Measurements from ENCODE around the gene ABCB6.

Gene ABCB6

GRCh38 chr2:219168932-219169331 lies 49.8 kb downstream of the ABCB6 start:
- no peak for DNase-seq (ENCODE audit: low spot score)

- no peak for DNase-seq (ENCODE audit: low spot score)
Observed at GRCh38 chr2:219168526-219168925, 50.2 kb downstream of the ABCB6 start.

- no peak for DNase-seq (ENCODE audit: low spot score)
Observed at GRCh38 chr2:219167997-219168396, 50.8 kb downstream of the ABCB6 start.

- DNase-seq (ENCODE audit: low spot score) = no peak
Observed at GRCh38 chr2:219165058-219165911, 53.5 kb downstream of the ABCB6 start.

GRCh38 chr2:219163156-219163555 lies 55.6 kb downstream of the ABCB6 start:
- no peak for DNase-seq (ENCODE audit: low spot score)

DNA sequence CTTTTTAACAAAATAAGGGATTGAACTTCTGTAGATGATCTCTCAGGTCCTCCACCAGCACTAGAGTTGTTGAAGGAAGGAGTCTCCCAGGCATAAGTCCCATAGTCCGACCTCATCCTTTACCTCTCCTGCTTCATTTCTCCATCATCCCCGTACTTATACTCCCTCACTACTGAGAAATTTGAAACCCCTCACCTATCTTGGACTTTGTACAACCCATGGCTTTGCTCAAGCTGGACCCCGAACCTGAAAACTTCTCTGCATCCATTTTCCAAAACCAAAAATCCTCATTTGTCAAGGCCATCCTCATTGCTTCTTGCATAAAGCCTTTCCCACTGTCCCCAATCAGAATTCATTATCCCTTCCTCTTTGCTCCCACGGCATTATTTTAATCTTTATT lies 57.7 kb downstream of the ABCB6 start:
- no peak for DNase-seq (ENCODE audit: low spot score)

DNA sequence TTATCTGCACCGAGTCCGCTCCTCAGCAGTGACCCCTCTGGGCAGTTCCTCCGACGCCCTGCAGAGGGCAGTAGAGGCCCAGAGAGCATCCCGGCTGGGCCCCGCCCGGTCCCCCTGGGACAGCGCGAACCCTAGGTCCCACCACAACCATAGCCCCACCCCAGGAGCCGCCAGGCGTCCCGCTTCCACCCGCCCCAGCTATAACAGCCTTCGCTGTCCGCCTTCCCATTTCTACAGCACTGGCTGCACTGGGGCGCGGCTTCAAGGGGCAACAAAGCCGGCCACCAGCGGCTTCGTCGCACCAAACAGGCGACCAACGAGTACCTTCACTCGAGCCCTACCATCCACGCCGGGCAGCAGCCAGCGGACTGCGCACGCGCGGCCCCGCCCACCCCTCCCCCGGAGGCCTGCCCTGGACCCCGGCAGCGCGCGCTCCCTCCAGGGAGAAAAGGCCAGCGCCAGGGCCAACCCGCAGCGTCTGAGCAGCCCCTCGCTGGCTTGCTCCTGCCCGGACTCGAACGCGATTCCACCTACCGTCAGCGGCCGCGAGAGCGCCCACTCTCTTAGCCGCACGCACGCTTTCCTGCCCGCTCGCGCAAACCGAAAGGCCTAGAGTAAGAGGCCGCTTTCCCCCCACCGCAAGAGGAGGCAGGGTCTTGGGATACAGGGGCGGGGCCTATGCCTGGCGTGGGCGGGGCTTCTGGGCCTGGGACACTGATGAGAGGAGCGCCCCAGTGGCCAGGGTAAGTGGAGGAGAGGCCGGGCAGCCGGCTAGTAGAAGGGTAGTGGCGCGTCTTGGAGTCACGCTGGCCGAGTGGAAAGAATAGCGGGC lies 58.4 kb downstream of the ABCB6 start, which contains the start of gene NHEJ1:
NHEJ1 (minus strand) TSS at position 630 of the 832 bp plus-strand sequence. CDS start 2,453 bp downstream, outside the sequence.
- peak; percentile 97 for DNase-seq (ENCODE audit: low spot score)
